Immature natural killer cell (primary cell): ENCODE measurements around the gene MDM2. TPM values are rescaled to one million over a fixed set of nuclear protein-coding genes. Genes with fewer than 3 reads are reported as not detected.

ENCODE experiments used
- DNase-seq, 3 donors: peaks; one replicate each; pipeline ENCODE4 v3.0.0; 2022; ENCODE audit warnings: mixed read lengths in 1 of 3
- H3K27ac Mint-ChIP-seq, 6 donors: one replicate each; pipeline ENCODE4 v1.8.0; 2020; ENCODE audit warnings: mixed read lengths in 6 of 6, mild to moderate bottlenecking in 5 of 6, inconsistent platforms in 4 of 6, moderate library complexity in 3 of 6
- H3K27me3 Mint-ChIP-seq, 3 donors: one replicate each; pipeline ENCODE4 v1.8.0; 2020 to 2021; ENCODE audit warnings: low read depth in 3 of 3, mild to moderate bottlenecking in 3 of 3, mixed read lengths in 3 of 3, moderate library complexity in 3 of 3, inconsistent platforms in 1 of 3
- H3K36me3 Mint-ChIP-seq, 3 donors: one replicate each; pipeline ENCODE4 v1.8.0; 2020; ENCODE audit warnings: mixed read lengths in 3 of 3, inconsistent platforms in 2 of 3, mild to moderate bottlenecking in 2 of 3
- H3K4me1 Mint-ChIP-seq, 2 donors: one replicate each; pipeline ENCODE4 v1.8.0; 2020; ENCODE audit warnings: inconsistent platforms in 2 of 2, mild to moderate bottlenecking in 2 of 2, mixed read lengths in 2 of 2, moderate library complexity in 1 of 2
- H3K4me3 Mint-ChIP-seq, 5 donors: one replicate each; pipeline ENCODE4 v1.8.0; 2020; ENCODE audit warnings: mild to moderate bottlenecking in 5 of 5, mixed read lengths in 5 of 5, inconsistent platforms in 3 of 5, moderate library complexity in 3 of 5
- H3K9me3 Mint-ChIP-seq, 6 donors: one replicate each; pipeline ENCODE4 v1.8.0; 2020; ENCODE audit warnings: mild to moderate bottlenecking in 6 of 6, mixed read lengths in 6 of 6, inconsistent platforms in 4 of 6, moderate library complexity in 3 of 6
- polyA plus RNA-seq, 3 donors: library from polyadenylated mRNA; unstranded; fragments of 300-500 nt; fragmentation: Illumina TruSeq; gene quantifications; one replicate each; pipeline ENCODE4 v1.2.3, GENCODE V29; 2021

MDM2 gene
- polyA plus RNA-seq: 10 to 100 TPM; 18.2 to 33.5 (median 19.9) TPM

- Mint-ChIP-seq H3K4me3 (peak within 1 kb of the TSS; percentile 86 to 97 (median 95)), H3K27me3 (peaks cover 13 to 20% (median 17%) of the 10 kb centered on the region in 3 donors), H3K4me1 (peaks cover 36 to 47% of the 10 kb centered on the region in 2 donors), H3K9me3 (no peaks in the 10 kb centered on the region), H3K27ac (peak within 1 kb of the TSS; percentile 96 to 99 (median 98)), H3K36me3 (peaks cover 4 to 16% (median 4%) of the 10 kb centered on the region in 3 donors)
- peak; percentile 99 to 100 (median 99) for DNase-seq
Measured at GRCh38 chr12:68807576-68808387, at the start of gene MDM2. TSS of gene MDM2 (plus strand) at chr12:68808177. CDS start at chr12:68808478, 301 bp downstream.

- no peak overlapping the region for H3K27ac Mint-ChIP-seq
- no peak overlapping the region for H3K4me3 Mint-ChIP-seq
- no peaks in the 10 kb centered on the region for H3K9me3 Mint-ChIP-seq
- no peaks in the 10 kb centered on the region for H3K27me3 Mint-ChIP-seq
- no peak for DNase-seq
- H3K4me1 Mint-ChIP-seq: peaks cover 0 to 2% of the 10 kb centered on the region in 2 donors
- H3K36me3 Mint-ChIP-seq: peaks cover 20 to 52% (median 26%) of the 10 kb centered on the region in 3 donors
Measured at GRCh38 chr12:68759852-68760251, 48.1 kb upstream of the MDM2 start.

- peaks cover 20 to 44% (median 22%) of the 10 kb centered on the region in 3 donors for H3K36me3 Mint-ChIP-seq
Measured at GRCh38 chr12:68760806-68761441, 47.1 kb upstream of the MDM2 start.

GRCh38 chr12:68761442-68761812, 46.5 kb upstream of the MDM2 start:
- Mint-ChIP-seq H3K36me3 (peaks cover 15 to 39% (median 22%) of the 10 kb centered on the region in 3 donors), H3K27me3 (no peaks in the 10 kb centered on the region), H3K4me1 (peaks cover 0 to 2% of the 10 kb centered on the region in 2 donors), H3K9me3 (no peaks in the 10 kb centered on the region), H3K4me3 (no peak overlapping the region), H3K27ac (peak overlapping the region in 3 of 6 donors; percentile 2 to 15 (median 10))
- no peak for DNase-seq

More at GRCh38 chr12:68760806-68761441, 47.1 kb upstream of the MDM2 start:
- no peaks in the 10 kb centered on the region for H3K9me3 Mint-ChIP-seq
- H3K4me1 Mint-ChIP-seq: peaks cover 0 to 2% of the 10 kb centered on the region in 2 donors
- H3K27me3 Mint-ChIP-seq: no peaks in the 10 kb centered on the region
- no peak for DNase-seq
- peak overlapping the region in 1 of 6 donors; percentile 17 for H3K27ac Mint-ChIP-seq
- no peak overlapping the region for H3K4me3 Mint-ChIP-seq

GRCh38 chr12:68761901-68762630, 45.9 kb upstream of the MDM2 start:
- Mint-ChIP-seq H3K9me3 (no peaks in the 10 kb centered on the region), H3K27ac (peak overlapping the region in 3 of 6 donors; percentile 2 to 10 (median 8)), H3K36me3 (peaks cover 18 to 41% (median 26%) of the 10 kb centered on the region in 3 donors), H3K27me3 (no peaks in the 10 kb centered on the region), H3K4me1 (peaks cover 0 to 2% of the 10 kb centered on the region in 2 donors), H3K4me3 (no peak overlapping the region)
- no peak for DNase-seq

GRCh38 chr12:68762691-68763090, 45.3 kb upstream of the MDM2 start:
- H3K9me3 Mint-ChIP-seq: no peaks in the 10 kb centered on the region
- no peak overlapping the region for H3K27ac Mint-ChIP-seq
- no peak overlapping the region for H3K4me3 Mint-ChIP-seq
- H3K27me3 Mint-ChIP-seq: no peaks in the 10 kb centered on the region
- H3K4me1 Mint-ChIP-seq: peaks cover 0 to 2% of the 10 kb centered on the region in 2 donors
- peaks cover 18 to 41% (median 26%) of the 10 kb centered on the region in 3 donors for H3K36me3 Mint-ChIP-seq
- DNase-seq: no peak

- no peaks in the 10 kb centered on the region for H3K9me3 Mint-ChIP-seq
- no peak overlapping the region for H3K4me3 Mint-ChIP-seq
- DNase-seq: no peak
- H3K36me3 Mint-ChIP-seq: peaks cover 21 to 33% (median 33%) of the 10 kb centered on the region in 3 donors
- peaks cover 0 to 2% of the 10 kb centered on the region in 2 donors for H3K4me1 Mint-ChIP-seq
- H3K27ac Mint-ChIP-seq: no peak overlapping the region
- no peaks in the 10 kb centered on the region for H3K27me3 Mint-ChIP-seq
Measured at GRCh38 chr12:68765696-68766095, 42.3 kb upstream of the MDM2 start.

- Mint-ChIP-seq H3K9me3 (no peaks in the 10 kb centered on the region), H3K36me3 (peaks cover 15 to 27% (median 27%) of the 10 kb centered on the region in 3 donors), H3K27me3 (no peaks in the 10 kb centered on the region), H3K4me3 (no peak overlapping the region), H3K4me1 (peaks cover 2 to 4% of the 10 kb centered on the region in 2 donors), H3K27ac (no peak overlapping the region)
- no peak for DNase-seq
Measured at GRCh38 chr12:68766646-68767045, 41.3 kb upstream of the MDM2 start.

- no peak overlapping the region for H3K4me3 Mint-ChIP-seq
- no peak overlapping the region for H3K27ac Mint-ChIP-seq
- no peak for DNase-seq
- no peaks in the 10 kb centered on the region for H3K9me3 Mint-ChIP-seq
- H3K4me1 Mint-ChIP-seq: peaks cover under 1 to 5% of the 10 kb centered on the region in 2 donors
- no peaks in the 10 kb centered on the region for H3K27me3 Mint-ChIP-seq
- H3K36me3 Mint-ChIP-seq: peaks cover 10 to 26% (median 22%) of the 10 kb centered on the region in 3 donors
Measured at GRCh38 chr12:68767191-68767590, 40.8 kb upstream of the MDM2 start.

GRCh38 chr12:68768431-68768939, 39.5 kb upstream of the MDM2 start:
- Mint-ChIP-seq H3K4me1 (peaks cover 9 to 18% of the 10 kb centered on the region in 2 donors), H3K36me3 (peaks cover 8 to 26% (median 14%) of the 10 kb centered on the region in 3 donors), H3K4me3 (no peak overlapping the region), H3K27ac (peak overlapping the region in 1 of 6 donors; percentile 21), H3K9me3 (no peaks in the 10 kb centered on the region), H3K27me3 (no peaks in the 10 kb centered on the region)
- no peak for DNase-seq

GRCh38 chr12:68769941-68770340, 38.0 kb upstream of the MDM2 start:
- no peak overlapping the region for H3K4me3 Mint-ChIP-seq
- peaks cover 7 to 17% (median 8%) of the 10 kb centered on the region in 3 donors for H3K36me3 Mint-ChIP-seq
- no peaks in the 10 kb centered on the region for H3K9me3 Mint-ChIP-seq
- H3K27me3 Mint-ChIP-seq: peaks cover 0 to 2% (median 0%) of the 10 kb centered on the region in 3 donors
- H3K4me1 Mint-ChIP-seq: peaks cover 9 to 21% of the 10 kb centered on the region in 2 donors
- no peak overlapping the region for H3K27ac Mint-ChIP-seq
- no peak for DNase-seq

GRCh38 chr12:68771223-68771925, 36.6 kb upstream of the MDM2 start:
- H3K4me1 Mint-ChIP-seq: peaks cover 9 to 21% of the 10 kb centered on the region in 2 donors
- peak overlapping the region in 1 of 6 donors; percentile 74 for H3K27ac Mint-ChIP-seq
- no peak for DNase-seq
- no peak overlapping the region for H3K4me3 Mint-ChIP-seq
- H3K9me3 Mint-ChIP-seq: no peaks in the 10 kb centered on the region
- H3K36me3 Mint-ChIP-seq: peaks cover 7 to 17% (median 8%) of the 10 kb centered on the region in 3 donors
- peaks cover 0 to 2% (median 0%) of the 10 kb centered on the region in 3 donors for H3K27me3 Mint-ChIP-seq

- peaks cover 9 to 21% of the 10 kb centered on the region in 2 donors for H3K4me1 Mint-ChIP-seq
- no peak for DNase-seq
- peaks cover 4 to 16% (median 4%) of the 10 kb centered on the region in 3 donors for H3K36me3 Mint-ChIP-seq
- peaks cover 0 to 2% (median 0%) of the 10 kb centered on the region in 3 donors for H3K27me3 Mint-ChIP-seq
- H3K9me3 Mint-ChIP-seq: no peaks in the 10 kb centered on the region
- H3K27ac Mint-ChIP-seq: peak overlapping the region in 5 of 6 donors; percentile 13 to 82 (median 49)
- peak overlapping the region in 2 of 5 donors; percentile 25 to 46 for H3K4me3 Mint-ChIP-seq
Measured at GRCh38 chr12:68772714-68773113, 35.3 kb upstream of the MDM2 start.
